ENCODE data around the gene GAK. TPM values are rescaled to one million over a fixed set of nuclear protein-coding genes. Genes with fewer than 3 reads are reported as not detected.

Gene GAK
- total and polyA plus RNA-seq, 2 experiments from 2014 or later = 87.1 to 88.4 TPM

DNA sequence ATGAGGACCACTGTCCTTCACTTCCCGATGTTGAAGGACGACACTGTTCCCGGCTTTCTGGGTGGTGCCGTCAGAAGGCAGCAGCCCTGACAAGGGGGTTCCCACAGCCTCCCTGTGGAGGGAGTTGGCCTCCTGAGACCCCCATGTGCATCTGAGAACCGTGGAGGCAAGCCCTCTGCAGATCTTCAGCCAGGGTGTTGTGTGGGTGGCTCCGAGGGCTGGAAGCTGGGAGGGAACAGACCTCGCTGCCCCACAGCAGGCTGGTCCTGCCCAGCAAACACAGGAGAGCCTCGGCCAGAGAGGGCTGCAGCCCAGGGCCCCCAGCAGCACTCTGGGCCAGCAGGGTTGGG, 25.1 kb upstream of the GAK start:
- Histone ChIP-seq H3K27ac (no peak overlapping the region), H3K4me2 (no peak overlapping the region), H3K36me3 (replicated peaks; ENCODE audit: insufficient read depth, low read depth) (no peaks in the 10 kb centered on the region), H3K9me3 (ENCODE audit: low read depth) (no peaks in the 10 kb centered on the region), H2AFZ (no peak overlapping the region), H3K79me2 (no peaks in the 10 kb centered on the region), H4K20me1 (ENCODE audit: insufficient read depth, poor library complexity, severe bottlenecking) (no peaks in the 10 kb centered on the region), H3K9me2 (replicated peaks; ENCODE audit: insufficient read depth) (no peaks in the 10 kb centered on the region), H3K4me1 (ENCODE audit: insufficient read depth) (no peaks in the 10 kb centered on the region), H3K27me3 (no peaks in the 10 kb centered on the region), H3K4me3 (no peak overlapping the region)
- 85% methylated on average over 8 of the region's 8 CpGs for WGBS (ENCODE audit: low lambda C conversion rate, missing lambda C conversion rate)
- TF ChIP-seq, protein P1, sequence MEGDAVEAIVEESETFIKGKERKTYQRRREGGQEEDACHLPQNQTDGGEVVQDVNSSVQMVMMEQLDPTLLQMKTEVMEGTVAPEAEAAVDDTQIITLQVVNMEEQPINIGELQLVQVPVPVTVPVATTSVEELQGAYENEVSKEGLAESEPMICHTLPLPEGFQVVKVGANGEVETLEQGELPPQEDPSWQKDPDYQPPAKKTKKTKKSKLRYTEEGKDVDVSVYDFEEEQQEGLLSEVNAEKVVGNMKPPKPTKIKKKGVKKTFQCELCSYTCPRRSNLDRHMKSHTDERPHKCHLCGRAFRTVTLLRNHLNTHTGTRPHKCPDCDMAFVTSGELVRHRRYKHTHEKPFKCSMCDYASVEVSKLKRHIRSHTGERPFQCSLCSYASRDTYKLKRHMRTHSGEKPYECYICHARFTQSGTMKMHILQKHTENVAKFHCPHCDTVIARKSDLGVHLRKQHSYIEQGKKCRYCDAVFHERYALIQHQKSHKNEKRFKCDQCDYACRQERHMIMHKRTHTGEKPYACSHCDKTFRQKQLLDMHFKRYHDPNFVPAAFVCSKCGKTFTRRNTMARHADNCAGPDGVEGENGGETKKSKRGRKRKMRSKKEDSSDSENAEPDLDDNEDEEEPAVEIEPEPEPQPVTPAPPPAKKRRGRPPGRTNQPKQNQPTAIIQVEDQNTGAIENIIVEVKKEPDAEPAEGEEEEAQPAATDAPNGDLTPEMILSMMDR (IDR thresholded peaks at IDR 0.05; ENCODE audit: poor library complexity) = no peak
- no peak for TF ChIP-seq EZH2phosphoT487 (IDR thresholded peaks at IDR 0.05; ENCODE audit: low read depth, severe bottlenecking, unreplicated experiment)
- no peak for TF ChIP-seq EZH2 (IDR thresholded peaks at IDR 0.05; ENCODE audit: borderline replicate concordance)
- no peak for DNase-seq (ENCODE audit: low spot score)

DNA sequence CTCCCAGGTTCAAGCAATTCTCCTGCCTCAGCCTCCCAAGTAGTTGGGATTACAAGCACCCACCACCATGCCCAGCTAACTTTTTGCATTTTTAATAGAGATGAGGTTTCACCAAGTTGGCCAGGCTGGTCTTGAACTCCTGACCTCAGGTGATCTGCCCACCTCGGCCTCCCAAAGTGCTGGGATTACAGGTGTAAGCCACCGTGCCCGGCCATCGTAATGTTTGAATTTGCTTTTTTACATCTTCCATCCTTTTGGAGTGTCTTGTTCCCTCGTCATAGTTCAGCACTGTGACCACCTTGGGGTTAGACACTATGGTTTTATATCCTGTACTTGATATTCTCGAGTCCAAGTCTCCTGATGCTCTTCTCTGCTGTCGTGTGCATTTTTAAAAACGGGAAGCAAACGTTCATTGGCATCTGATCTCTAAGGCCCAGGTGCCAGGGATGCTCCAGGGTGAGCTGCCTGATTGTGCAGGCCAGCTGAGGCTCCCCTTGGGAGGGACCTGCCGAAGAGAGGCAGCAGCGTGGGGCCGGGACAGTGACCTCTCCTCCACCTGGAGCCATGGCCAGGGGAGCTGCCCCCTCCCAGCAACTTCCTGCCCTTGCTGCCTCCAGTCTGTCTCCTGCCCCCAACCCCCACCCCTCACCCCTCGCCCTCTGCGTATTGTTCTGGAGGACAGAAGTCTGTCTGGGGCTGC, 24.6 kb upstream of the GAK start:
- no peaks in the 10 kb centered on the region for H4K20me1 ChIP-seq (ENCODE audit: insufficient read depth, poor library complexity, severe bottlenecking)
- H3K27me3 ChIP-seq = no peaks in the 10 kb centered on the region
- no peak overlapping the region for H2AFZ ChIP-seq
- H3K4me2 ChIP-seq = no peak overlapping the region
- no peaks in the 10 kb centered on the region for H3K4me1 ChIP-seq (ENCODE audit: insufficient read depth)
- H3K36me3 ChIP-seq (replicated peaks; ENCODE audit: insufficient read depth, low read depth) = no peaks in the 10 kb centered on the region
- H3K79me2 ChIP-seq = no peaks in the 10 kb centered on the region
- 85% methylated on average over 14 of the region's 14 CpGs for WGBS (ENCODE audit: low lambda C conversion rate, missing lambda C conversion rate)
- H3K4me3 ChIP-seq = no peak overlapping the region
- DNase-seq (ENCODE audit: low spot score) = no peak
- no peak overlapping the region for H3K27ac ChIP-seq
- no peaks in the 10 kb centered on the region for H3K9me2 ChIP-seq (replicated peaks; ENCODE audit: insufficient read depth)
- no peaks in the 10 kb centered on the region for H3K9me3 ChIP-seq (ENCODE audit: low read depth)
- TF ChIP-seq EZH2 (IDR thresholded peaks at IDR 0.05; ENCODE audit: borderline replicate concordance) = no peak
- no peak for TF ChIP-seq EZH2phosphoT487 (IDR thresholded peaks at IDR 0.05; ENCODE audit: low read depth, severe bottlenecking, unreplicated experiment)
- TF ChIP-seq, protein P1 (IDR thresholded peaks at IDR 0.05; ENCODE audit: poor library complexity) = no peak

- WGBS (ENCODE audit: low lambda C conversion rate, missing lambda C conversion rate) = 94% methylated on average over 5 of the region's 12 CpGs
- H3K4me1 ChIP-seq (ENCODE audit: insufficient read depth) = no peaks in the 10 kb centered on the region
- no peaks in the 10 kb centered on the region for H3K9me3 ChIP-seq (ENCODE audit: low read depth)
- H3K4me2 ChIP-seq = no peak overlapping the region
- H2AFZ ChIP-seq = no peak overlapping the region
- no peak overlapping the region for H3K27ac ChIP-seq
- H3K79me2 ChIP-seq = no peaks in the 10 kb centered on the region
- no peaks in the 10 kb centered on the region for H4K20me1 ChIP-seq (ENCODE audit: insufficient read depth, poor library complexity, severe bottlenecking)
- H3K4me3 ChIP-seq = no peak overlapping the region
- no peaks in the 10 kb centered on the region for H3K27me3 ChIP-seq
- no peak for DNase-seq (ENCODE audit: low spot score)
- no peaks in the 10 kb centered on the region for H3K36me3 ChIP-seq (replicated peaks; ENCODE audit: insufficient read depth, low read depth)
- H3K9me2 ChIP-seq (replicated peaks; ENCODE audit: insufficient read depth) = no peaks in the 10 kb centered on the region
- TF ChIP-seq, protein P1 (IDR thresholded peaks at IDR 0.05; ENCODE audit: poor library complexity) = no peak
- no peak for TF ChIP-seq EZH2phosphoT487 (IDR thresholded peaks at IDR 0.05; ENCODE audit: low read depth, severe bottlenecking, unreplicated experiment)
- no peak for TF ChIP-seq EZH2 (IDR thresholded peaks at IDR 0.05; ENCODE audit: borderline replicate concordance)
Measured at GRCh38 chr4:955931-956381, 23.8 kb upstream of the GAK start.

Data from hepatocyte (in vitro differentiated cells).